CD14-positive monocyte (primary cell): ENCODE data around the gene COL9A2. TPM values are rescaled to one million over a fixed set of nuclear protein-coding genes. Genes with fewer than 3 reads are reported as not detected.

Experiments
- DNase-seq, 3 donors: peaks; one replicate each; pipeline ENCODE4 v3.0.0-alpha.2; 2011 to 2022
- H2AFZ ChIP-seq: 2 replicates; pipeline ENCODE4 v1.6.0; 2012; ENCODE audit warnings: mild to moderate bottlenecking, low read depth, low read length, inconsistent platforms; ENCODE audit not compliant: insufficient read depth, poor library complexity, severe bottlenecking
- H3K27ac ChIP-seq, 2 donors: 1 replicate in 1 of 2; 2 replicates in 1 of 2; pipeline ENCODE4 v1.5.1; 2012 to 2013; ENCODE audit warnings: low read length in 2 of 2, control low read depth in 1 of 2, inconsistent platforms in 1 of 2, low read depth in 1 of 2, mild to moderate bottlenecking in 1 of 2
- H3K27me3 ChIP-seq, 2 donors: one replicate each; pipeline versions ENCODE4 v1.6.0 to v1.6.1; 2011 to 2013; ENCODE audit warnings: low read length in 2 of 2; ENCODE audit not compliant: control insufficient read depth in 2 of 2, insufficient read depth in 2 of 2
- H3K36me3 ChIP-seq, 2 donors: replicated peaks in 1 of 2; 1 replicate in 1 of 2; 2 replicates in 1 of 2; pipeline versions ENCODE4 v1.5.1 to v1.6.1; 2012 to 2013; ENCODE audit warnings: low read length in 2 of 2, control low read depth in 1 of 2, inconsistent platforms in 1 of 2, mild to moderate bottlenecking in 1 of 2; ENCODE audit not compliant: insufficient read depth in 2 of 2, control insufficient read depth in 1 of 2
- H3K4me1 ChIP-seq, 2 donors: 1 replicate in 1 of 2; 2 replicates in 1 of 2; pipeline versions ENCODE4 v1.5.1 to v1.6.1; 2012 to 2013; ENCODE audit warnings: low read length in 2 of 2, control low read depth in 1 of 2, inconsistent platforms in 1 of 2, mild to moderate bottlenecking in 1 of 2, moderate library complexity in 1 of 2; ENCODE audit not compliant: insufficient read depth in 2 of 2, control insufficient read depth in 1 of 2
- H3K4me2 ChIP-seq: replicated peaks from 2 replicates; pipeline ENCODE3; 2012; ENCODE audit warnings: low read length, moderate library complexity, mild to moderate bottlenecking; ENCODE audit not compliant: poor library complexity, severe bottlenecking; ENCODE audit errors: extremely low read depth
- H3K4me3 ChIP-seq, 3 experiments: fragments of 200-600 bp in 1 of 3; sonication (generic) in 1 of 3; replicated peaks in 1 of 3; 1 replicate in 2 of 3; 2 replicates in 1 of 3; pipeline ENCODE4 v1.5.1; 2011 to 2013; ENCODE audit warnings: low read length in 3 of 3, mild to moderate bottlenecking in 3 of 3, control low read depth in 2 of 3, low read depth in 2 of 3, inconsistent platforms in 1 of 3, moderate library complexity in 1 of 3
- H3K79me2 ChIP-seq: 2 replicates; pipeline ENCODE4 v1.6.0; 2012; ENCODE audit warnings: mild to moderate bottlenecking, control low read depth, inconsistent platforms, low read length, moderate library complexity; ENCODE audit not compliant: insufficient read depth
- H3K9ac ChIP-seq: 2 replicates; pipeline ENCODE4 v1.6.0; 2017; ENCODE audit warnings: low read length, mild to moderate bottlenecking; ENCODE audit not compliant: insufficient read depth, poor library complexity, severe bottlenecking
- H3K9me3 ChIP-seq, 2 donors: replicated peaks in 1 of 2; 1 replicate in 1 of 2; 2 replicates in 1 of 2; pipeline versions ENCODE4 v1.5.1 to v1.6.1; 2012 to 2013; ENCODE audit warnings: low read length in 2 of 2, control low read depth in 1 of 2; ENCODE audit not compliant: control insufficient read depth in 1 of 2, insufficient read depth in 1 of 2
- H4K20me1 ChIP-seq: 2 replicates; pipeline ENCODE4 v1.6.0; 2012; ENCODE audit warnings: mild to moderate bottlenecking, low read length, control low read depth, moderate library complexity; ENCODE audit not compliant: insufficient read depth
- H3K27ac Mint-ChIP-seq, 7 donors: one replicate each; pipeline ENCODE4 v1.8.0; 2020; ENCODE audit warnings: mild to moderate bottlenecking in 7 of 7, mixed read lengths in 7 of 7, moderate library complexity in 6 of 7, inconsistent platforms in 2 of 7
- H3K27me3 Mint-ChIP-seq, 3 donors: one replicate each; pipeline ENCODE4 v1.8.0; 2021 to 2022; ENCODE audit warnings: low read depth in 3 of 3, mild to moderate bottlenecking in 3 of 3, mixed read lengths in 3 of 3, moderate library complexity in 3 of 3, inconsistent platforms in 1 of 3
- H3K36me3 Mint-ChIP-seq, 2 donors: one replicate each; pipeline ENCODE4 v1.8.0; 2020; ENCODE audit warnings: mixed read lengths in 2 of 2, inconsistent platforms in 1 of 2, mild to moderate bottlenecking in 1 of 2
- H3K4me1 Mint-ChIP-seq: one replicate; pipeline ENCODE4 v1.8.0; 2020; ENCODE audit warnings: mild to moderate bottlenecking, mixed read lengths
- H3K4me3 Mint-ChIP-seq, 2 donors: one replicate each; pipeline ENCODE4 v1.8.0; 2020; ENCODE audit warnings: mild to moderate bottlenecking in 2 of 2, mixed read lengths in 2 of 2, moderate library complexity in 1 of 2
- H3K9me3 Mint-ChIP-seq, 7 donors: one replicate each; pipeline ENCODE4 v1.8.0; 2020 to 2022; ENCODE audit warnings: mixed read lengths in 7 of 7, mild to moderate bottlenecking in 6 of 7, moderate library complexity in 6 of 7, inconsistent platforms in 2 of 7
- CTCF ChIP-seq: fragments of 200-600 bp; IDR thresholded peaks from one replicate; pipeline ENCODE4 v1.8.0; 2022; ENCODE audit warnings: antibody characterized with exemption, mild to moderate bottlenecking
- WGBS: methylation state at CpG from one replicate; pipeline ENCODE4 v1.1.5; 2013; ENCODE audit warnings: missing lambda C conversion rate; ENCODE audit not compliant: insufficient coverage; 5-methylcytosine and 5-hydroxymethylcytosine counted together
- intact Hi-C, 2 donors: fragments of 100-400 bp; cut with micrococcal nuclease; formaldehyde crosslinking; loops; one replicate each; pipeline versions ENCODE4 v1.15.0 to v1.15.1; 2023
- polyA plus RNA-seq, 3 donors: library from polyadenylated mRNA; depleted of rRNA in 1 of 3; unstranded in 2 of 3; stranded (reverse) in 1 of 3; fragments of 300-500 nt in 2 of 3; fragments of >200 nt in 1 of 3; fragmentation: Illumina TruSeq in 2 of 3; gene quantifications; 1 replicate in 2 of 3; 2 replicates in 1 of 3; pipeline ENCODE4 v1.2.3, GENCODE V29; 2012 to 2021

Gene COL9A2
- polyA plus RNA-seq, 3 donors: 2.0 to 24.3 (median 2.6) TPM

- H3K27me3 ChIP-seq: no peaks in the 10 kb centered on the region
- no peak overlapping the region for H3K4me2 ChIP-seq
- intact Hi-C loops: no loop called here
- H3K4me1 ChIP-seq: peaks cover 24 to 28% of the 10 kb centered on the region in 2 donors
- Mint-ChIP-seq H3K27me3 (peaks cover 0 to 4% (median 3%) of the 10 kb centered on the region in 3 donors), H3K9me3 (peaks cover 8 to 21% (median 12%) of the 10 kb centered on the region in 7 donors), H3K4me1 (peaks cover 27% of the 10 kb centered on the region), H3K4me3 (no peak overlapping the region), H3K27ac (peak overlapping the region in 1 of 7 donors; percentile 34), H3K36me3 (peaks cover 56 to 66% of the 10 kb centered on the region in 2 donors)
- H3K4me3 ChIP-seq: no peak overlapping the region
- no peak overlapping the region for H3K9ac ChIP-seq
- no peak for TF ChIP-seq CTCF
- H3K9me3 ChIP-seq: peaks cover 4 to 8% of the 10 kb centered on the region in 2 donors
- no peak overlapping the region for H2AFZ ChIP-seq
- peaks cover 26% of the 10 kb centered on the region for H4K20me1 ChIP-seq
- WGBS: 100% methylated on average over 1 of the region's 2 CpGs
- H3K36me3 ChIP-seq: peaks cover 12 to 57% of the 10 kb centered on the region in 2 donors
- peaks cover 4% of the 10 kb centered on the region for H3K79me2 ChIP-seq
- H3K27ac ChIP-seq: no peak overlapping the region
- no peak for DNase-seq
Observed at GRCh38 chr1:40362699-40363098, 45.6 kb upstream of the COL9A2 start.

GRCh38 chr1:40362199-40362598, 45.1 kb upstream of the COL9A2 start:
- Mint-ChIP-seq H3K27ac (peak overlapping the region in 1 of 7 donors; percentile 34), H3K4me1 (peaks cover 30% of the 10 kb centered on the region), H3K4me3 (no peak overlapping the region), H3K27me3 (peaks cover 0 to 4% (median 3%) of the 10 kb centered on the region in 3 donors), H3K9me3 (peaks cover 8 to 23% (median 14%) of the 10 kb centered on the region in 7 donors), H3K36me3 (peaks cover 56 to 66% of the 10 kb centered on the region in 2 donors)
- no peak for TF ChIP-seq CTCF
- H3K9me3 ChIP-seq: peaks cover 4 to 8% of the 10 kb centered on the region in 2 donors
- no CpG with 5 or more reads among the region's 2 CpGs for WGBS
- H3K79me2 ChIP-seq: peaks cover 9% of the 10 kb centered on the region
- no peak overlapping the region for H2AFZ ChIP-seq
- peaks cover 12 to 57% of the 10 kb centered on the region in 2 donors for H3K36me3 ChIP-seq
- no peak overlapping the region for H3K4me3 ChIP-seq
- no peak overlapping the region for H3K9ac ChIP-seq
- no peak overlapping the region for H3K27ac ChIP-seq
- H3K27me3 ChIP-seq: no peaks in the 10 kb centered on the region
- DNase-seq: no peak
- intact Hi-C loops: no loop called here
- peaks cover 26% of the 10 kb centered on the region for H4K20me1 ChIP-seq
- peaks cover 27 to 32% of the 10 kb centered on the region in 2 donors for H3K4me1 ChIP-seq
- H3K4me2 ChIP-seq: no peak overlapping the region
